Tibial nerve (tissue), 4 donors: ENCODE measurements around the gene HEXD.

Source experiments
- EP300 ChIP-seq, 2 donors: sonication (generic); formaldehyde crosslinking; IDR thresholded peaks; one replicate each; pipeline ENCODE4 v1.6.1; 2017; ENCODE audit warnings: antibody characterized with exemption in 2 of 2, mild to moderate bottlenecking in 1 of 2
- POLR2A ChIP-seq, 2 donors: fragments of 450-650 bp; IDR thresholded peaks; one replicate each; pipeline ENCODE4 v1.6.1; 2017; ENCODE audit warnings: antibody characterized with exemption in 2 of 2, mild to moderate bottlenecking in 2 of 2, moderate library complexity in 2 of 2
- TF ChIP-seq, protein P1 (sequence below), 5 experiments: fragments of 200-600 bp in 3 of 5; fragments of 450-650 bp in 2 of 5; sonication (generic) in 3 of 5; IDR thresholded peaks; one replicate each; pipeline ENCODE4 v1.5.1; 2016 to 2019; ENCODE audit warnings: antibody characterized with exemption in 5 of 5, mild to moderate bottlenecking in 3 of 5, moderate library complexity in 2 of 5

DNA sequence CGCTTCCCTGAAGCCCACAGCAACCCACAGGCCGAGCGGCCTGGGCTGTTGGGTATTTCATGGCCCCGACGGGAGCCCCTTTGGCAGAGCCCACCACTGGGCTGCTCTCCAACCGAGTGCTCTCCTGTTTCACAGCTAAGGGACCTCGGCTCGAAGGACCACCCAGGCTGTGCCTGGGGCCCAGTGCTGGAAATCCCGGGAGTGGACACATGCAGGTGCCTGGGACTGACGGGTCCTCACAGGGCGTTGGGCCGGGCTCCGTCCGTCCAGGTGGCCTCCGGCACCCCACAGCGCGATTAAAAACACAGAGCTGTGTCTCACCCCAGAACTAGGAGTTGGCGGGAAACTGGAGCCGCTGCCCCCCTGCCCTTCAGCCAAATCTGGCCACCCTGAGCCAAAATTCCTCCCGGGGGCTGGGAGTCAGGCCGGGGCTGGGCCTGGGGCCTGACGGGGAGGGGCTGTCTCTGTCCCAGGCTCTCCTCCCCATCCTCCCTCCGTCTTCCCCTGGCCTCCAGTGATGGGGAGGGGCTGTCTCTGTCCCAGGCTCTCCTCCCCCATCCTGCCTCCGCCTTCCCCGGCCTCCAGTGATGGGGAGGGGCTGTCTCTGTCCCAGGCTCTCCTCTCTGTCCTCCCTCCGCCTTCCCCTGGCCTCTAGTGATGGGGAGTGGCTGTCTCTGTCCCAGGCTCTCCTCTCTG, 32.4 kb upstream of the HEXD start:
- TF ChIP-seq POLR2A (IDR thresholded peaks at IDR 0.05): no peak
- TF ChIP-seq, protein P1, sequence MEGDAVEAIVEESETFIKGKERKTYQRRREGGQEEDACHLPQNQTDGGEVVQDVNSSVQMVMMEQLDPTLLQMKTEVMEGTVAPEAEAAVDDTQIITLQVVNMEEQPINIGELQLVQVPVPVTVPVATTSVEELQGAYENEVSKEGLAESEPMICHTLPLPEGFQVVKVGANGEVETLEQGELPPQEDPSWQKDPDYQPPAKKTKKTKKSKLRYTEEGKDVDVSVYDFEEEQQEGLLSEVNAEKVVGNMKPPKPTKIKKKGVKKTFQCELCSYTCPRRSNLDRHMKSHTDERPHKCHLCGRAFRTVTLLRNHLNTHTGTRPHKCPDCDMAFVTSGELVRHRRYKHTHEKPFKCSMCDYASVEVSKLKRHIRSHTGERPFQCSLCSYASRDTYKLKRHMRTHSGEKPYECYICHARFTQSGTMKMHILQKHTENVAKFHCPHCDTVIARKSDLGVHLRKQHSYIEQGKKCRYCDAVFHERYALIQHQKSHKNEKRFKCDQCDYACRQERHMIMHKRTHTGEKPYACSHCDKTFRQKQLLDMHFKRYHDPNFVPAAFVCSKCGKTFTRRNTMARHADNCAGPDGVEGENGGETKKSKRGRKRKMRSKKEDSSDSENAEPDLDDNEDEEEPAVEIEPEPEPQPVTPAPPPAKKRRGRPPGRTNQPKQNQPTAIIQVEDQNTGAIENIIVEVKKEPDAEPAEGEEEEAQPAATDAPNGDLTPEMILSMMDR (IDR thresholded peaks at IDR 0.05): no peak
- no peak for TF ChIP-seq EP300 (IDR thresholded peaks at IDR 0.05)
